Suppressor macrophage treated with lipopolysaccharide for 1 hour (primary cell): ENCODE measurements around the gene SEC14L6.

ENCODE experiments used
- DNase-seq, 3 donors: peaks; one replicate each; pipeline ENCODE4 v3.0.0-alpha.2; 2020 to 2022

The SEC14L6 gene

DNA sequence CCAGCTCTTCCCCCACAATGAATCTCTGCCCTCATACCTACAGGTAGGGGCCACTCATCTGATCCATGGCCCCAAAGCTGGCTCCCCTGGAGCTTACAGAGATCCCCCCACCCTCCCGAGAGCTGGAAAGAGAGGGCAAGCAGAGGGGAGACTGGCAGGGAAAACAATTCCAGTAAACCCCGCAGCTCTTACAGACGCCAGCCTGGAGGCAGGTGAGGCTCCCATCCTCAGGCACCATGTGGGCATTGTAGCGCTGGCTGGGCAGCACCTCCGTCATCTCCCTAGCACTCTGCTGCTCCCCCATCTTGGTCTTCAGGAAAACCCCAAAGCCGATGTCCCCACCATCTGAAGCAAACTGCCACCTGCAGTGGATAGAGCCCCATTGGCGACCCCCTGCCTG, 55.2 kb downstream of the SEC14L6 start:
- no peak for DNase-seq

DNA sequence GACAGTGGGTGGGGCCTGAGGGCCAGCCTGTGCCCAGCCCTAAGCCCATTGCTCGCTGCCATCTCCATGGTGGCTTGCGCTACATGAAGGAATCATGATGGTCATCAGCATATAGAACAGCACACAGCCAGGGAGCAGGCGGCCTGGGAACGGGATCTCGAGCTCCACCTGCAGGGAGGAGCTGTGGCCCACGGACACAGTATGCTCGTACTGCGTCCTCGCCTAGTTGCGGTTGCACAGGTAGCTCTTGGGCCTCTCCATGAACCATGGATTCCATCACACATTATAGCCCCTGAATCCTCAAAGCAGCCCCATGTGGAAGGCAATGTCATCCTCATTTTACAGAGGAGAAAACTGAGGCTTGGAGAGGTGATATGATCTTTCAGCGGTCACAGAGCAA, 56.1 kb downstream of the SEC14L6 start:
- DNase-seq, result no peak

- no peak for DNase-seq
These were observed 58.4 kb downstream of the SEC14L6 start for GRCh38 chr22:30488121-30488520.

DNA sequence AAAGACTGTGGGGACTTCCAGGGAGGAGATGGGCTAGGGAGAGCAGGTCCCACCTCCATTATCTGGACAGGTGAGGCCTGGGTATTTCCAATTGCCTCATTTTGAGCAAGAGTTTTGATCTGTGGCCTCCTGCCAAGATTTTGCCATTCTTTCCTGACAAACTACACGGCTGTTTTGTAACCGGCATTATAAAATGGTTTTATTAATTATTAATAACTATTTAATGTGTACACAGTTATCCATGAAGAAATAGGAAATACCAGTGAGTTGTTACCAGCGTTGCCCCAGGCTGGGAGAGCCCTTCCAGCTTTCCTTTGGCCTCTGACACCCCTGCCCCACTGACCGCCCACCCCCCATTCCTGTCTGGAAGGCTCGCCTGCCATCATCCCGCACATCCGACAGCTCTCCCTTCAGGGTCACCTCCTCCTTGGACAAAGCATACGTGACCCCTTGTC, 59.9 kb downstream of the SEC14L6 start:
- DNase-seq, result no peak

DNA sequence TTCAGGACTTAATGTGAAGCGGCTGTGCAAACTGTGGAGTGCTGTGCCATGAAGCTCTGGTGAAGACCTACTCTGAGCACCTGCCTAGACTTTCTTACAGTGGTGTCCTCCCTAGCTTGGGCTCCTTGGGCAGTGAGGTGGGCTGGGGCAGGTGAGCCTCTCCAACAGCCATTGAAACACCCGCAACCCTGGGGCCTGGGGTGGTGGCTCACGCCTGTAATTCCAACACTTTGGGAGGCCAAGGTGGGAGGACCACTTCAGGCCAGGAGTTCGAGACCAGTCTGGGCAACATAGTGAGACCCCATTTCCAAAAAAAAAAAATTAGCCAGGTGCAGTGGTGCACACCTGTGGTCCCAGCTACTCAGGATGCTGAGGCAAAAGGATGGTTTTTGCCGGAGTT, 60.4 kb downstream of the SEC14L6 start:
- DNase-seq, result no peak

DNA sequence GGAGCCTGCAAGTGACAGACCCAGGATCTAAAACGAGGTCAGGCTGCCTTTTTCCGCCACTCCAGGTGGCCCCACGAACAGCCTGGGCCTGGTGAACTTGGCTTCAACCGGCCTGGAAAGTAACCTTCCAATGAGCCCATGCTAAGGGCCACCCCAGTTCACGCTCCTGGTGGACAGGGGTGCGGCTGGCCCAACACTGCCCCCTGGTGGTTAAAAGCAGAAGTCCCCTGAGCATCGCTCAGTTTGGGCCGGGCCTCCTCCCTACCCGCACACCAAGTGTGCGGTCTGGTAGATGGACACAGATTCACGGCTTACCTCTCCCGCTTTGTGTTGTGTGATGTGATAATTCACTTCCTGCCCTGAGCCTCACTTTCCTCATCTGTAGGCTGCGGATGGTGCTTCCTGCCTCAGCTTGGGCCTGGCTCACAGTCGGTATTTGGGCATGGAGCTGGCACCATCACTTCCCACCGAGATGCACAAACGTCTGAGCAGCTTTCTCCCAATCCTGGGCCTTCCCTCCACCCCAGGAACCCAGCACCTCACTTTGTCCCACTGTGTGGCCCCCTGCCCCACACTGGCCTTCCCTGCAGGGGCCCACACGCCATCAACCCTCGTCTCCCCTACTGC, 61.1 kb downstream of the SEC14L6 start:
- peak; percentile 73 to 86 (median 82) for DNase-seq

DNA sequence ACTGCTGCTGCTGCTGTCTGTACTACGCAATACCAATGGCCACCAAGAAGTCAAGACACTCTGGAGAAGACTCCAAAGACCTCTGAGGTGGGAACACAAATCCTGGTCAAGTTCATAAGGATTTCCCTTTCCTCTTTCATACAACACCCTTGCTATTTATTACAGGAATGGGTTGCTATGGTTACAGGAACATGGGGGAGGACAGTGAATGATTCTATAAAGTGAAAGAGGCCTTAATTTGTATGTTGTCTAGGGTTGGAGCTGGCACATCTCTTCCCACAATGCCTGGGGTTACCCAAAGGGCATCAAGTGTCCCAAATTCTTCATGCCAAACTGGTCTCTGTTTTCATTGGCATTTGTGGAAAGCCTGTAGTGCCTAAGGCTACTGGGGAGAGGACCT, 63.4 kb downstream of the SEC14L6 start:
- DNase-seq, result no peak

DNA sequence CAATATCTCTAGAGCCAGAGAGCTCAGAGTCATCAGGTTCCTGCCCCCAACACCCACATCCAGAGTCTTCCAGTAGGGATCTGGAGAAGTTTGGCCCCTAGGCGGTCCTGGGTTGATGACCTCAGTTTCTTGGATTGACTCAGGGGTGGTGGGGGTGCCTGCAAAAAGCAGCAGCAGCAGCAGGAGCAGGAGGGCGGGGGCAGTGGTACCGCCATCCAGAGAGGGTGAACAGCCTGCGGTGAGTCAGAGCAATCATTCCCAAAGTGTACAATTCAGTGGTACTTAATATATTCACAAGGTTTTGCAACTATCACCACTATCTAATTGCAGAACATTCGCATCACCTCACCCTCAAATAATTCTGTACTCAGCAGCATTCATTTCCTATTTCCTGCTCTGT, 64.8 kb downstream of the SEC14L6 start:
- DNase-seq, result peak in 2 of 3 donors; percentile 7 to 10

- no peak for DNase-seq
These were observed 66.6 kb downstream of the SEC14L6 start for GRCh38 chr22:30479981-30480380.

GRCh38 chr22:30474683-30475424, 71.7 kb downstream of the SEC14L6 start:
- DNase-seq, result no peak

DNA sequence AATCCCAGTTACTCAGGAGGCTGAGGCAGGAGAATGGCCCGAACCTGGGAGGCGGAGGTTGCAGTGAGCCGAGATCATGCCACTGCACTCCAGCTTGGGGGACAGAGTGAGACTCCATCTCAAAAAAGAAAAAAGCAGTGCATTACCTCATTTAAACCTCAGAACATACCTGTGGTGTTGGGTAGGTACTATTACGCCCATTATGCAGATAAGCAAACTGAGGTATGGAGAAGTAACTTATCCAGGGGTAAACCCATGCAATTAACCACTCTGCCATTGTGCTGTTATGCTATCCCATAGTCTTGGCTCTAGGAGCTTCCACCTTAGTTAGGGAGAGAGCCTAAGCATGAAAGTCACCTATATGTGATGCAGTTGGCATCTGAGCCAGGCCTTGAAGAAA, 72.4 kb downstream of the SEC14L6 start:
- no peak for DNase-seq

DNA sequence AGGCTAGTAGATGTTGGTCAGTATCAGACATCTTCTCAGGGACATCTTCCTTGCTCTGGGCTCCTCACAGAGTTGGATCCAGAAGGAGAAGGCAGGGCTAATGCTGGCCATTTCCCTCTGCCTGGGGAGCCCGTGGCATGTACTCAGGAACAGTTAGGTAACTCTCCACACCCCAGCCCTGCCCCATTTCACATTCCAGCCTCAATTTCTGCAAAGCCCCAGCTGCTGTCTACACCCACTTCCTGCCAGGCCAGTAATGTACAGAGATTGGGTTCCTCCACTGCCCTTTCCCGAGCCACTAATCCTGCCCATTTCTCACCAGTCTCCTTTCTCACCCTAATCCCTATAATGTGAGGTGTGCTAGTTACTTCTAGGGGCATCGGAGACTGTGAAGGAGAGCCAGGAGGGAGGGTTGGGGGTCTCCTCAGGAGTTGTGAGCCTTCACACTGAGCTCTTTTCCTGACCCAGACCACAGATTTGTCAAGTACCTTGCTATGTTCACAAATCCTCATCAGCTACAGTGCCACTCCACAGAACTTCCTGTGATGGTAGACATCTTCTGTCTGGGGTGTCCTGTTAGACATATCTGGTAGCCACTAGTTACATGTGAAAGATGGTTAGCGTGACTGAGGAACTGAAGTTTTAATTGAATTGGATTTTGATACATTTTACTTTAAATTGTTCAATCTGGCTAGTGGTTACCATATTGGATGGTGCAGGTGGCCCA, 73.4 kb downstream of the SEC14L6 start:
- no peak for DNase-seq
